ENCODE measurements around the gene KLRB1. TPM values are rescaled to one million over a fixed set of nuclear protein-coding genes. Genes with fewer than 3 reads are reported as not detected.

The KLRB1 gene
- total RNA-seq, 1 experiment from 2014 or later: not detected

Other genes with a start within 250 kb of the KLRB1 start
- 0.62 and 0.69 TPM in 2 replicates for gene CLEC2D, start 61.8 kb upstream of the KLRB1 start, total RNA-seq (2014; rRNA removed; shearing (Covaris generic))
- gene CLECL1, start 125.2 kb upstream of the KLRB1 start, total RNA-seq (2014; rRNA removed; shearing (Covaris generic)): not detected in 2 replicates
- gene CD69, start 153.0 kb upstream of the KLRB1 start, total RNA-seq (2014; rRNA removed; shearing (Covaris generic)): not detected in 2 replicates
- not detected in 2 replicates for gene KLRF1, start 219.6 kb upstream of the KLRB1 start, total RNA-seq (2014; rRNA removed; shearing (Covaris generic))

Data from A172 (cell line).